ENCODE measurements around the gene FAM204A. TPM values are rescaled to one million over a fixed set of nuclear protein-coding genes. Genes with fewer than 3 reads are reported as not detected.

The FAM204A gene
- total and polyA plus RNA-seq, 9 donors: 22.9 to 82.1 (median 68.9) TPM

- no peak overlapping the region for H3K27ac ChIP-seq
- intact Hi-C loops (cut with DNase I): loop anchor here in 2 of 4 donors (10.0 kb wide), 4 partner anchors 215 to 1035 kb away; no protein-coding TSS in a partner anchor
- H3K27me3 ChIP-seq: no peaks in the 10 kb centered on the region
- TF ChIP-seq POLR2A (IDR thresholded peaks at IDR 0.05) (no peak), EP300 (IDR thresholded peaks at IDR 0.05) (no peak), CTCF (IDR thresholded peaks at IDR 0.05) (no peak)
- H3K4me1 ChIP-seq (ENCODE audit: insufficient read depth): no peaks in the 10 kb centered on the region
- no peak overlapping the region for H3K4me3 ChIP-seq
- H3K36me3 ChIP-seq: no peaks in the 10 kb centered on the region
- DNase-seq: no peak
- no peaks in the 10 kb centered on the region for H3K9me3 ChIP-seq
Observed at GRCh38 chr10:118249714-118250113, 92.4 kb downstream of the FAM204A start.
